Calu3 (cell line): ENCODE measurements around the gene ADGRG7. TPM values are rescaled to one million over a fixed set of nuclear protein-coding genes. Genes with fewer than 3 reads are reported as not detected.
A peak's percentile ranks its signal among the peaks of the same experiment; 100 is the strongest.

Source experiments
- BruUV-seq: library from RNA; stranded (reverse); fragments of 400-500 nt; replicated peaks from 2 replicates; lab custom pipeline; 2021; lab: Mats Ljungman, UMichigan
- CTCF ChIA-PET: fragments of 300-600 bp; sonication (Branson Sonifier 250); formaldehyde crosslinking; loops from one replicate; lab custom pipeline; 2022; ENCODE audit warnings: antibody characterized with exemption; lab: Charles Lee
- DNase-seq: peaks from one replicate; pipeline ENCODE4 v3.0.0; 2022
- H3K27ac Mint-ChIP-seq: one replicate; pipeline ENCODE4 v1.8.0; 2022; ENCODE audit warnings: mixed read lengths; ENCODE audit not compliant: unreplicated experiment
- H3K27me3 Mint-ChIP-seq: one replicate; pipeline ENCODE4 v1.8.0; 2022; ENCODE audit warnings: mixed read lengths; ENCODE audit not compliant: unreplicated experiment
- H3K36me3 Mint-ChIP-seq: one replicate; pipeline ENCODE4 v1.8.0; 2022; ENCODE audit warnings: mild to moderate bottlenecking, moderate library complexity, mixed read lengths; ENCODE audit not compliant: insufficient read depth, unreplicated experiment
- H3K4me1 Mint-ChIP-seq: one replicate; pipeline ENCODE4 v1.8.0; 2022; ENCODE audit warnings: mild to moderate bottlenecking, low read depth, mixed read lengths; ENCODE audit not compliant: unreplicated experiment
- H3K4me3 Mint-ChIP-seq: one replicate; pipeline ENCODE4 v1.8.0; 2022; ENCODE audit warnings: mild to moderate bottlenecking, low read depth, moderate library complexity, mixed read lengths; ENCODE audit not compliant: unreplicated experiment
- H3K9me3 Mint-ChIP-seq: one replicate; pipeline ENCODE4 v1.8.0; 2022; ENCODE audit warnings: low read depth, mixed read lengths; ENCODE audit not compliant: unreplicated experiment
- intact Hi-C: fragments of 100-400 bp; cut with micrococcal nuclease; formaldehyde crosslinking; loops from one replicate; pipeline ENCODE4 v1.10.0; 2022; ENCODE audit not compliant: unreplicated experiment
- total RNA-seq: library from RNA; stranded (reverse); gene quantifications from 2 replicates; pipeline ENCODE4 v1.2.3, GENCODE V29; 2022
- TF ChIP-seq, protein P1 (sequence below): fragments of 200-600 bp; IDR thresholded peaks from one replicate; pipeline ENCODE4 v1.8.0; 2022; ENCODE audit warnings: antibody characterized with exemption; ENCODE audit not compliant: unreplicated experiment

ADGRG7 gene
- total RNA-seq, 1 experiment from 2014 or later = 1.2 TPM

DNA sequence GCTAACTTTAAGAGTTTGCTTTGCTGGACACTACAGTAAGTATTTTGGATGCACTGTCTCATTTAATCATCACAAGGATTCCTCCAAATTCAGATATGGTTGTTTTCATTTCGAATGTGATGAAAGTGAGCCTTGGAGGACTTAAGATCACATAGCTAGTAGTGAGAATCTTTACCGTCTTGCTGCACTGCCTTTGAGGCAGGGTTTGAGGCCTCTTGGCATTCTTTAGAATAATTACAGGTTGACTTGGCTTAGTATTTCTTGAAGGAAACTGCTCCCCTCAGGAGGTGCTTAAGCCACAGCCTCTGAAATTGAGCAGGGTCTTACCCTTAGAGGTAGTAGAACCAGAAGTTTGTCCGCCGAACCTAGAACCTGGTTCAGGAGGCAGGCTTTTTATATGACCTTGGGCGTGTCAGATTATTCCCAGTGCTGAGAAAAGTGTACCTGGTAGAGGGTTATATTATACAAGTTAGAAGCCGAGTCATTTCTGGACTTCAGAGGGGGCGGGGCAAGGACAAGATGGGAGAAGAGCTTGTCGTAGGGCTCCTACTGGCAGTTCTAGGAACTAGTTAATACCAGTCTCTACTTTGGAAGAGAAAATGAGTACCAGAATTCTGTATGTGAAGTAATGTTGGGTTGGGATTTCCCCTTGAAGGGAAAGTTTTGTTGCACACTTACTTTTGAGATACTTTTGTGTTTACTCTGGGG is 101.0 kb downstream of the ADGRG7 start:
- CTCF ChIA-PET = interaction anchor here (0.7 to 2.5 kb wide), 7 partner anchors 11 to 248 kb away, joined by 3 to 13 read pairs (median 4); no protein-coding TSS in a partner anchor
- TF ChIP-seq, protein P1, sequence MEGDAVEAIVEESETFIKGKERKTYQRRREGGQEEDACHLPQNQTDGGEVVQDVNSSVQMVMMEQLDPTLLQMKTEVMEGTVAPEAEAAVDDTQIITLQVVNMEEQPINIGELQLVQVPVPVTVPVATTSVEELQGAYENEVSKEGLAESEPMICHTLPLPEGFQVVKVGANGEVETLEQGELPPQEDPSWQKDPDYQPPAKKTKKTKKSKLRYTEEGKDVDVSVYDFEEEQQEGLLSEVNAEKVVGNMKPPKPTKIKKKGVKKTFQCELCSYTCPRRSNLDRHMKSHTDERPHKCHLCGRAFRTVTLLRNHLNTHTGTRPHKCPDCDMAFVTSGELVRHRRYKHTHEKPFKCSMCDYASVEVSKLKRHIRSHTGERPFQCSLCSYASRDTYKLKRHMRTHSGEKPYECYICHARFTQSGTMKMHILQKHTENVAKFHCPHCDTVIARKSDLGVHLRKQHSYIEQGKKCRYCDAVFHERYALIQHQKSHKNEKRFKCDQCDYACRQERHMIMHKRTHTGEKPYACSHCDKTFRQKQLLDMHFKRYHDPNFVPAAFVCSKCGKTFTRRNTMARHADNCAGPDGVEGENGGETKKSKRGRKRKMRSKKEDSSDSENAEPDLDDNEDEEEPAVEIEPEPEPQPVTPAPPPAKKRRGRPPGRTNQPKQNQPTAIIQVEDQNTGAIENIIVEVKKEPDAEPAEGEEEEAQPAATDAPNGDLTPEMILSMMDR = no peak
- TSS peak; percentile 45 for BruUV-seq
- Mint-ChIP-seq H3K36me3 (peaks cover 68% of the 10 kb centered on the region), H3K9me3 (no peaks in the 10 kb centered on the region), H3K27me3 (no peaks in the 10 kb centered on the region), H3K4me1 (peaks cover 48% of the 10 kb centered on the region), H3K4me3 (peak overlapping the region; percentile 80), H3K27ac (peak overlapping the region; percentile 94)
- intact Hi-C loops = loop anchor here (2.0 kb wide), 2 partner anchors 60 to 108 kb away; no protein-coding TSS in a partner anchor
- DNase-seq = peak; percentile 62

DNA sequence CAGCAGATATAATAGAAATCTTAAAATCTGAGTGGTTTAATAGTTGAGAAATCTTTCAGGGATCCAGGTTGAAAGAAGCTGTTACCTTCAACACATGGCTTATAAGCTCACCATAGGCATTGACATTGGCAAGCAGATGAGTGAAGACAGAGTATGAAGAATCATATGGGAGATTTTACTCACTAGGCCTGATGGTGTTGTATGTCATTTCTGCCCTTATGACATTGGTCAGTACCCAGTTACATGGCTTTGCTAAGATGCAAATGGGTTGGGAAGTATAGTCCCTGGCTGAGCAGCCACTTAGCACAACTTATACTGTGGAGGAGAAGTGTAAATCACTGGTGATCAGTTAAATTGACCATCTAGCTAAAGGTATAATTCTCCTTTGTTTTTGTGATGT is 105.8 kb downstream of the ADGRG7 start:
- CTCF ChIA-PET = no interaction called here
- H3K9me3 Mint-ChIP-seq = no peaks in the 10 kb centered on the region
- peaks cover 86% of the 10 kb centered on the region for H3K36me3 Mint-ChIP-seq
- intact Hi-C loops = no loop called here
- TF ChIP-seq, protein P1 = no peak
- no peak overlapping the region for H3K4me3 Mint-ChIP-seq
- peaks cover 58% of the 10 kb centered on the region for H3K4me1 Mint-ChIP-seq
- no TSS peak for BruUV-seq
- DNase-seq = no peak
- H3K27me3 Mint-ChIP-seq = no peaks in the 10 kb centered on the region
- H3K27ac Mint-ChIP-seq = no peak overlapping the region

DNA sequence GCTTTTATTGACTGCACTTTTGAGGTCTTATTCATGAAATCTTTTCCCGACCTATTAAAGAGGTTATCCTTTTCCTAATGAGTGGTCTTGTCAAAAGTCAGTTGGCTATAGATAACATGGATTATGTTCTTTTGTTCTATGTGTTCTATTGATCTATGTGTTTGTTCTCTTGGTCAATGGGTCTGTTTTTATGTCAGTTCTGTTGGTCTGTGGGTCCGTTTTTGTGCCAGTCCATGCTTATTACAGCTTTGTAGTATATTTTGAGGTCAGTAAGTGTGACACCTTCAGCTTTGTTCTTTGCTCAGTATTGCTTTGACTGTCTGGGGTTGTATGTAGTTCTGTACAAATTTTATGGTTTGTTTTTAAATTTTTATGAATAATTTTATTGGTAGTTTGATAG is 107.7 kb downstream of the ADGRG7 start:
- no peak overlapping the region for H3K4me3 Mint-ChIP-seq
- H3K36me3 Mint-ChIP-seq = peaks cover 75% of the 10 kb centered on the region
- H3K27me3 Mint-ChIP-seq = no peaks in the 10 kb centered on the region
- TF ChIP-seq, protein P1 = no peak
- BruUV-seq = no TSS peak
- intact Hi-C loops = no loop called here
- DNase-seq = no peak
- H3K4me1 Mint-ChIP-seq = peaks cover 43% of the 10 kb centered on the region
- H3K9me3 Mint-ChIP-seq = no peaks in the 10 kb centered on the region
- H3K27ac Mint-ChIP-seq = no peak overlapping the region
- CTCF ChIA-PET = no interaction called here

DNA sequence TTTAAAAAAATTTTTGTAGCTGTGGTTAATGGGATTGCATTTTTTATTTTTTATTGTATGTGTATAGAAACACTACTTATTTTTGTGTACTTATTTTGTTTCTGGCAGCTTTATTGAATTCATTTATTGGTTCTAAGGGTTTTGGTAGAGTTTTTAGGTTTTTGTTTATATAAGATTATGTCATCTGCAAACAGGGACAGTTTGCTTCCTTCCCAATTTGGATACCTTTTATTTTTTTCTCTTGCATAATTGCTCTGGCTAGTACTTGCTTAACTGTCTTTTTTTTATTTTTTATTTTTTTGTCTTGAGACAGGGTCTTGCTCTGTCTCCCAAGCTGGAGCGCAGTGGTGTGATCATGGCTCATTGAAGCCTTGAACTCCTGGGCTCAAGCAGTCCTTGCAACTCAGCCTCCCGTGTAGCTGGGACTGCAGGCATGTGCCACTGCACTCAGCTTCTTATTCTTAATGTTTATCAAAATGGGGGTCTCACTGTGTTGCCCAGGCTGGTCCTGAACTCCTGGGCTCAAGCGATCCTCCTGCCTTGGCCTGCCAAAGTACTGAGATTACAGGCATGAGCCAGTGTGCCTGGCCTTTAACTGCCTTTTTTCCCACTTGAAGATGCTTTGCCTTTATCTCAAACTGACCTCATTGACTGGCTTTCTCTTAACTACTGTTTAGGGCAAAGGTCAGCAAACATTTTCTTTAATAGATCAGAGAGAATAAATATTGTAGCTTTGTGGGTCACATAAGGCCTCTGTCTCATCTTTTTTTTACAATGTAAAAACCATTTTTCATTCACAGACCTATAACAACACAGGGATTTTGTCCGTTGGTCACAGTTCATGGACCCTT is 108.5 kb downstream of the ADGRG7 start:
- H3K27ac Mint-ChIP-seq = no peak overlapping the region
- H3K4me3 Mint-ChIP-seq = no peak overlapping the region
- H3K36me3 Mint-ChIP-seq = peaks cover 73% of the 10 kb centered on the region
- CTCF ChIA-PET = interaction anchor here (1.0 kb wide), 1 partner anchor 13 kb away, joined by 5 read pairs; no protein-coding TSS in a partner anchor
- H3K9me3 Mint-ChIP-seq = no peaks in the 10 kb centered on the region
- TF ChIP-seq, protein P1 = no peak
- DNase-seq = no peak
- BruUV-seq = no TSS peak
- no peaks in the 10 kb centered on the region for H3K27me3 Mint-ChIP-seq
- peaks cover 35% of the 10 kb centered on the region for H3K4me1 Mint-ChIP-seq
- intact Hi-C loops = no loop called here
